H1 (cell line): ENCODE results near the gene SCYGR7. TPM values are rescaled to one million over a fixed set of nuclear protein-coding genes. Genes with fewer than 3 reads are reported as not detected.

Experiments used
- CTCF ChIA-PET: fragments of 300-600 bp; sonication (Branson Sonifier 250); formaldehyde crosslinking; loops from one replicate; lab custom pipeline; 2021; ENCODE audit not compliant: partially characterized antibody; lab: Charles Lee
- POLR2A ChIA-PET: fragments of 300-600 bp; sonication (Branson Sonifier 250); formaldehyde crosslinking; loops from one replicate; lab custom pipeline; 2021; ENCODE audit warnings: inconsistent platforms; ENCODE audit not compliant: partially characterized antibody; lab: Charles Lee
- DNase-seq, 2 experiments: peaks; one replicate each; pipeline versions ENCODE4 v3.0.0 to v3.0.0-alpha.2; 2010 to 2022; ENCODE audit warnings: low spot score in 2 of 2, low read depth in 1 of 2, mixed read lengths in 1 of 2
- FAIRE-seq: peaks from 2 replicates; lab custom pipeline; 2011; peaks lifted over from hg19 to GRCh38; lab: Jason Lieb, UNC
- H2AFZ ChIP-seq: 2 replicates; pipeline ENCODE4 v1.8.1; 2012; ENCODE audit warnings: low read length, inconsistent platforms
- H2AK5ac ChIP-seq: 2 replicates; pipeline ENCODE4 v1.6.1; 2013; ENCODE audit warnings: low read depth, low read length
- H2BK120ac ChIP-seq: replicated peaks from 2 replicates; pipeline ENCODE3; 2013; ENCODE audit warnings: low read depth, low read length, inconsistent platforms
- H2BK12ac ChIP-seq: 2 replicates; pipeline ENCODE4 v1.6.1; 2013; ENCODE audit warnings: low read depth, low read length
- H2BK15ac ChIP-seq: 2 replicates; pipeline ENCODE4 v1.6.1; 2013; ENCODE audit warnings: low read length
- H2BK20ac ChIP-seq: 2 replicates; pipeline ENCODE4 v1.6.1; 2013; ENCODE audit warnings: low read length
- H2BK5ac ChIP-seq: 2 replicates; pipeline ENCODE4 v1.6.1; 2013; ENCODE audit warnings: low read depth, low read length
- H3K14ac ChIP-seq: 2 replicates; pipeline ENCODE4 v1.6.1; 2013; ENCODE audit warnings: inconsistent platforms; ENCODE audit not compliant: insufficient read length
- H3K18ac ChIP-seq: 2 replicates; pipeline ENCODE4 v1.6.1; 2013; ENCODE audit warnings: low read length; ENCODE audit errors: extremely low read depth
- H3K23ac ChIP-seq: 2 replicates; pipeline ENCODE4 v1.6.1; 2013; ENCODE audit warnings: inconsistent platforms; ENCODE audit not compliant: insufficient read length
- H3K23me2 ChIP-seq: 2 replicates; pipeline ENCODE4 v1.6.1; 2013; ENCODE audit warnings: low read depth, low read length
- H3K27ac ChIP-seq: 2 replicates; pipeline ENCODE4 v1.6.1; 2011; ENCODE audit warnings: low read depth, low read length, inconsistent platforms
- H3K27me3 ChIP-seq, 4 experiments: replicated peaks in 1 of 4; 1 replicate in 1 of 4; 2 replicates in 3 of 4; pipeline versions ENCODE4 v1.6.1 to v1.8.1; 2011 to 2013; ENCODE audit warnings: low read length in 3 of 4, mild to moderate bottlenecking in 3 of 4, inconsistent platforms in 2 of 4, mixed read lengths in 2 of 4, moderate library complexity in 1 of 4; ENCODE audit not compliant: control insufficient read depth in 3 of 4, insufficient read depth in 3 of 4; ENCODE audit errors: extremely low read depth in 1 of 4
- H3K36me3 ChIP-seq, 4 experiments: 2 replicates each; pipeline versions ENCODE4 v1.6.1 to v1.8.1; 2011 to 2013; ENCODE audit warnings: mild to moderate bottlenecking in 4 of 4, low read length in 3 of 4, moderate library complexity in 2 of 4, control low read depth in 1 of 4, inconsistent platforms in 1 of 4; ENCODE audit not compliant: insufficient read depth in 4 of 4, control insufficient read depth in 2 of 4
- H3K4ac ChIP-seq: replicated peaks from 2 replicates; pipeline ENCODE3; 2013; ENCODE audit warnings: low read length, low read depth, mixed read lengths, inconsistent platforms; ENCODE audit not compliant: insufficient read length
- H3K4me1 ChIP-seq, 4 experiments: replicated peaks in 1 of 4; 1 replicate in 1 of 4; 2 replicates in 3 of 4; pipeline versions ENCODE4 v1.6.1 to v1.8.1; 2011 to 2013; ENCODE audit warnings: low read length in 3 of 4, inconsistent platforms in 2 of 4, mixed read lengths in 1 of 4; ENCODE audit not compliant: insufficient read depth in 4 of 4, control insufficient read depth in 3 of 4
- H3K4me2 ChIP-seq, 2 experiments: 2 replicates each; pipeline versions ENCODE4 v1.6.1 to v1.8.1; 2011 to 2013; ENCODE audit warnings: low read depth in 2 of 2, low read length in 2 of 2, control low read depth in 1 of 2, inconsistent platforms in 1 of 2, mild to moderate bottlenecking in 1 of 2; ENCODE audit not compliant: insufficient read depth in 1 of 2
- H3K4me3 ChIP-seq, 4 experiments: fragments of 200-600, 300-600 bp in 1 of 4; sonication (generic), shearing (Covaris generic), sonication (Bioruptor Twin) in 1 of 4; 2 replicates each; pipeline versions ENCODE4 v1.5.1 to v1.8.1; 2011 to 2016; ENCODE audit warnings: low read length in 4 of 4, low read depth in 3 of 4, control low read depth in 2 of 4, inconsistent platforms in 2 of 4, mild to moderate bottlenecking in 2 of 4, mixed read lengths in 1 of 4, moderate library complexity in 1 of 4; ENCODE audit not compliant: insufficient read depth in 2 of 4; ENCODE audit errors: extremely low read depth in 1 of 4
- H3K56ac ChIP-seq: replicated peaks from 2 replicates; pipeline ENCODE3; 2013; ENCODE audit warnings: low read depth, mild to moderate bottlenecking, mixed read lengths, low read length, inconsistent platforms; ENCODE audit not compliant: insufficient read length
- H3K79me1 ChIP-seq: 2 replicates; pipeline ENCODE4 v1.6.1; 2013; ENCODE audit warnings: low read depth, low read length, control low read depth
- H3K79me2 ChIP-seq, 2 experiments: 2 replicates each; pipeline versions ENCODE4 v1.6.1 to v1.8.1; 2012 to 2013; ENCODE audit warnings: low read length in 2 of 2, mild to moderate bottlenecking in 2 of 2, inconsistent platforms in 1 of 2; ENCODE audit not compliant: insufficient read depth in 2 of 2, control insufficient read depth in 1 of 2
- H3K9ac ChIP-seq, 4 experiments: replicated peaks in 1 of 4; 1 replicate in 1 of 4; 2 replicates in 3 of 4; pipeline versions ENCODE4 v1.6.1 to v1.8.1; 2011 to 2013; ENCODE audit warnings: low read depth in 3 of 4, low read length in 3 of 4, control low read depth in 2 of 4, mild to moderate bottlenecking in 2 of 4, moderate library complexity in 2 of 4, inconsistent platforms in 1 of 4; ENCODE audit errors: extremely low read depth in 1 of 4
- H3K9me3 ChIP-seq, 2 experiments: 2 replicates each; pipeline versions ENCODE4 v1.6.1 to v1.8.1; 2012 to 2013; ENCODE audit warnings: mild to moderate bottlenecking in 2 of 2, moderate library complexity in 2 of 2, control low read depth in 1 of 2, inconsistent platforms in 1 of 2, low read depth in 1 of 2, low read length in 1 of 2, mixed read lengths in 1 of 2; ENCODE audit not compliant: insufficient read depth in 2 of 2
- H4K20me1 ChIP-seq, 2 experiments: replicated peaks in 1 of 2; 2 replicates each; pipeline versions ENCODE3 to v1.8.1; 2011 to 2013; ENCODE audit warnings: inconsistent platforms in 2 of 2, low read length in 2 of 2, mild to moderate bottlenecking in 1 of 2; ENCODE audit not compliant: insufficient read depth in 2 of 2, control insufficient read depth in 1 of 2
- H4K5ac ChIP-seq: 2 replicates; pipeline ENCODE4 v1.6.1; 2013; ENCODE audit warnings: low read length, low read depth, mixed read lengths, inconsistent platforms; ENCODE audit not compliant: insufficient read length
- H4K8ac ChIP-seq: 2 replicates; pipeline ENCODE4 v1.8.0; 2013; ENCODE audit warnings: mild to moderate bottlenecking, moderate library complexity, low read length, inconsistent platforms; ENCODE audit not compliant: insufficient read depth; ENCODE audit errors: extremely low read depth
- H4K91ac ChIP-seq: replicated peaks from 2 replicates; pipeline ENCODE3; 2013; ENCODE audit warnings: low read length, mixed read lengths, inconsistent platforms; ENCODE audit not compliant: insufficient read length
- CTBP2 ChIP-seq: IDR thresholded peaks from 2 replicates; pipeline ENCODE4 v1.7.0; 2011; ENCODE audit warnings: borderline replicate concordance, mild to moderate bottlenecking, moderate library complexity, mixed read lengths, low read length; ENCODE audit not compliant: insufficient read depth, insufficient read length
- E2F6 ChIP-seq: IDR thresholded peaks from 2 replicates; pipeline ENCODE4 v1.6.1; 2012; ENCODE audit warnings: inconsistent platforms
- KDM1A ChIP-seq: fragments of 200-600, 300-600 bp; sonication (generic); IDR thresholded peaks from 2 replicates; pipeline ENCODE4 v1.7.1; 2016; ENCODE audit warnings: mild to moderate bottlenecking, low read length, borderline replicate concordance
- WGBS, 2 experiments: shearing (Covaris generic) in 1 of 2; methylation state at CpG; one replicate each; pipeline versions ENCODE4 v1.1.6 to v1.1.7; 2013 to 2015; ENCODE audit warnings: low lambda C conversion rate in 2 of 2, mixed read lengths in 2 of 2, inconsistent platforms in 1 of 2, low coverage in 1 of 2, missing lambda C conversion rate in 1 of 2; ENCODE audit not compliant: insufficient replicate concordance in 2 of 2, insufficient coverage in 1 of 2, insufficient read length in 1 of 2; ENCODE audit errors: extremely low coverage in 1 of 2, missing lambda C conversion rate in 1 of 2; 5-methylcytosine and 5-hydroxymethylcytosine counted together
- polyA plus RNA-seq, 7 experiments: library from polyadenylated mRNA; depleted of rRNA in 3 of 7; stranded (reverse) in 5 of 7; unstranded in 2 of 7; fragments of >200 nt in 5 of 7; fragments of 200-250 nt in 2 of 7; gene quantifications; 1 replicate in 5 of 7; 2 replicates in 1 of 7; 4 replicates in 1 of 7; pipeline versions ENCODE4 v1.2.1 to v1.2.3, GENCODE V29; 2011 to 2013; ENCODE audit warnings: missing spikeins in 2 of 7, mixed read lengths in 2 of 7
- total RNA-seq: library from RNA; stranded (reverse); fragmentation: NEBNext Ultra II Directional; extraction: Animal tissue kit (Norgen Biotek cat#: 25700); gene quantifications from 2 replicates; pipeline ENCODE4 v1.2.1, GENCODE V29; 2021

Gene SCYGR7
- total and polyA plus RNA-seq, 2 of the 8 experiments (the other 6 are each of a cell fraction or from before 2014, with no cell fraction given) = not detected

DNA sequence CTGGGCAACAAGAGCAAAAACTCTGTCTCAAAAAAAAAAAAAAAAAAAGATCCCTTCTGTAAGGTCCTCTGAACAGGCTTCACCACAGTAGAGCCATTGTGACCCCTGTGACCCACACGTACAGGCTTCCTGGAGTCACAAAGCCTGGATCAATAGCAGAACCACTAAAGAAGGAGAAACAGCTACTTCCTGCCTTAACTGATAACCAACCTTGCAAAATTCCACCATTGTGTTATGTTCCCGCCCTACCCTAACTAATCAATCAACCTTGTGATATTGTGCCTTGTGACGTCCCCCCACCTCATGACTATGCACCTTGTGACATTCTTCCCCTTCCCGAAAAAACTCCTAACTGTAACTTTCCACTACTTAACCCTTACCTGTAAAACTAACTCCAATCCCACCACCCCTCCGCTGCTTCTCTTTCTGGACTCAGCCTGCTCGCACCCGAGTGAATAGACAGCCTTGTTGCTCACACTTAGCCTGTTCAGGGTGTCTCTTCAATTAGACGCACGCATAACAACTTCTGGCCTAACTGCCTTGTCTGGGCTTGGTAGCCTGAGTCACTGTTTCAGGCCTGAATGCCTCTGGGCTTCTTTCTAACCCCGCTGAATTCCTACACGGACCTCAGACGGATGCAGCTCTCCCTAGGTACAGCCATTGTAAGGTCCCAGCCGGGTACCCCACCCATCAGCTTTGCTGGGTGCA, 31.4 kb downstream of the SCYGR7 start:
- H2BK12ac ChIP-seq = peak overlapping the region; percentile 92; the same call in 1 of the 2 replicates
- no peaks in the 10 kb centered on the region for H4K20me1 ChIP-seq
- H3K23ac ChIP-seq = no peak overlapping the region
- H3K9me3 ChIP-seq = no peaks in the 10 kb centered on the region
- H3K4me1 ChIP-seq = peaks cover 5 to 13% (median 8%) of the 10 kb centered on the region in 4 experiments; a peak in 5 of 7 replicates
- no peaks in the 10 kb centered on the region for H3K79me1 ChIP-seq
- peak overlapping the region; percentile 99 for H2BK120ac ChIP-seq
- peak overlapping the region; percentile 63; the same call in 1 of the 2 replicates for H2BK5ac ChIP-seq
- POLR2A ChIA-PET = no interaction called here
- H2AFZ ChIP-seq = peak overlapping the region; percentile 83
- H3K36me3 ChIP-seq = no peaks in the 10 kb centered on the region
- no peaks in the 10 kb centered on the region for H3K27me3 ChIP-seq
- peak overlapping the region; percentile 90 for H4K8ac ChIP-seq
- peak overlapping the region; percentile 83 for H3K18ac ChIP-seq
- H2AK5ac ChIP-seq = peak overlapping the region; percentile 75; the same call in 1 of the 2 replicates
- H3K23me2 ChIP-seq = no peaks in the 10 kb centered on the region
- no peak overlapping the region for H3K4me3 ChIP-seq
- CTCF ChIA-PET = interaction anchor here (0.6 to 4.1 kb wide), 7 partner anchors 7 to 354 kb away, joined by 3 to 32 read pairs (median 3); no protein-coding TSS in a partner anchor
- no peak overlapping the region for H3K9ac ChIP-seq
- peak overlapping the region; percentile 83 for H2BK20ac ChIP-seq
- H4K5ac ChIP-seq = peak overlapping the region; percentile 66
- H3K14ac ChIP-seq = no peak overlapping the region
- DNase-seq = no peak
- H2BK15ac ChIP-seq = 0 out of 2 replicates have a peak overlapping the region, but pooled peaks have one; percentile 53
- no peaks in the 10 kb centered on the region for H3K79me2 ChIP-seq
- H3K27ac ChIP-seq = no peak overlapping the region
- FAIRE-seq = no peak
- H4K91ac ChIP-seq = peak overlapping the region; percentile 17
- peak overlapping the region; percentile 85 for H3K4ac ChIP-seq
- 81 to 100% methylated on average over 1 to 13 of the region's 13 CpGs for WGBS, 2 experiments
- H3K4me2 ChIP-seq = peak overlapping the region in 1 of 2 experiments; percentile 27; a peak in 1 of 4 replicates
- H3K56ac ChIP-seq = no peak overlapping the region
- no peak for TF ChIP-seq CTBP2
- TF ChIP-seq KDM1A = no peak
- TF ChIP-seq E2F6 = no peak
